Right renal cortex interstitium (tissue), 3 donors: ENCODE data around the gene IPCEF1. TPM values are rescaled to one million over a fixed set of nuclear protein-coding genes. Genes with fewer than 3 reads are reported as not detected.
"Not testable (repeated sequence)": the region's sequence is repeated elsewhere in the genome, so short reads cannot be mapped to it uniquely, and the experiment has no call there.

ENCODE experiments used
- DNase-seq, 3 donors: peaks; one replicate each; pipeline ENCODE4 v3.0.0-alpha.2; 2013; ENCODE audit warnings: low read depth in 3 of 3, low spot score in 2 of 3
- polyA plus RNA-seq, 3 donors: library from polyadenylated mRNA; unstranded; fragments of 120-200 nt; gene quantifications; one replicate each; pipeline ENCODE4 v1.2.1, GENCODE V29; 2013; ENCODE audit not compliant: insufficient read length in 3 of 3

IPCEF1 gene
- polyA plus RNA-seq, 3 donors: 5.6 to 8.3 (median 6.0) TPM

GRCh38 chr6:154230393-154230792 lies 126.2 kb downstream of the IPCEF1 start:
- DNase-seq: no peak

- no peak for DNase-seq
Observed at GRCh38 chr6:154229786-154230185, 126.8 kb downstream of the IPCEF1 start.

GRCh38 chr6:154228521-154228905 lies 128.1 kb downstream of the IPCEF1 start:
- no peak for DNase-seq

DNA sequence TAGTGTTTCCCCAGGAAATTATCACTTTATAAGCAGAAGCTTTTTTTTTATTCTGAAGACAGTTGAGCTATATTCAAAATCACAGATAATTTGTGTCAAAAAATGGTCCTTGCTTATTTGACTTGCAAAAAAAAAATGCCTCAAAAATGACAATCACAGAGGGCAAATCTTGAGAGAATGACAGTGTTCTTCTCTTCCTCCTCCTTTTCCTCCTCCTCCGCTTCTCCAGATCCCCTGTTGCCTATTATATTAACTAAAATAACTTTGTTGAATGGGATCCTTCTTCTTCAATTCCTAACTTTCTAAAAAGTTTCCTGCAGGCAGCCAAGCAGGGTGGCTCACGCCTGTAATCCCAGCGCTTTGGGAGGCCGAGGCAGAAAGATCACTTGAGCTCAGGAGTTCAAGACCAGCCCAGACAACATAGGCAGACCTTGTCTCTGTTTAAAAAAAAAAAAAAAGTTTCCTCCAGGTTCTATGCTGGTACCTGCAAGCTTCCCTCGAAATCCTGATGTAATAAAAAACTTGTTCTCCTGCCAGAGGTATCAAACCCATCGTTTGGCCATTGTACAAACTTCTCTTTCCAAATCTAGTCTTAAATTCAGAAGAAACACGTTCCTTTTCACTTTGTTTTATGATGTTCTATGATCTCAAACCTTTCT lies 128.6 kb downstream of the IPCEF1 start:
- DNase-seq: no peak

DNA sequence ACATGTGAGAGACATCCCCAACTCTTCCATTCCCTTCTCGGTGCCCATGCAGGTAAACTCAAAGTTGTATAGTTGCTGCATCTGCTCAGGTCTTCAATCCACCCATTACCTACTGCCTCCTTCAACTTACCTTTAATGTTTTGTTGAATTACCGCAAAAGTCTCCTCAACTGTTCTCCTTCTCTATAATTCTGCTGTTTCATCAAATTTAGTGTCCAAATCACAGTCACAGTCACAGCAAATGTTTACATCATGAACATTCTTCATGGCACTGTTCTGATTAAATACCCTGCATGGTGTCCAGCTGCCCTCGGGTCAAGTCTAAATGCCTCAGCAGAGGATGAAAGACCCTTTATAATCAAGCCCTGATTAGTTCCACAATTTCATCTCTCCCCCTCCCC lies 130.1 kb downstream of the IPCEF1 start:
- no peak for DNase-seq

DNA sequence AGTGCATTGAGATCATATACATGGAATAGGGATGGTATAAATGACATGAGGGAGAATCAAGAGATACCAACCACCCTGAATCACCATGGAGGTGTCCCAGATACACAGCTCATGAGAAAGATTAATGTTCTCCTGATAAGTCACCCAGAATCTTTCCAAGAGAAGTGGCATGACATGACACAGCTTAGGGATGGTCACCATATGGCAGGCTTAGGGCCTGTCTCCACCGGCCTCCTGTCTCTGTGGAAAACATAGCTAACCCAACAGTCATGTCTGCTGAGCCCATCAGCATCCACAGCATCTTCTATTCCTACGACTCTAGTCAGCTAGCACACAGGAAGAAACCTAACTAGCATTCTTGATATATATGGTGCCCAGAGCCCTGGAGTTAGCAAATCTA lies 133.3 kb downstream of the IPCEF1 start:
- no peak for DNase-seq

- DNase-seq: no peak
Observed at GRCh38 chr6:154222716-154223115, 133.9 kb downstream of the IPCEF1 start.

- DNase-seq: no peak
Observed at GRCh38 chr6:154219250-154219649, 137.4 kb downstream of the IPCEF1 start.

DNA sequence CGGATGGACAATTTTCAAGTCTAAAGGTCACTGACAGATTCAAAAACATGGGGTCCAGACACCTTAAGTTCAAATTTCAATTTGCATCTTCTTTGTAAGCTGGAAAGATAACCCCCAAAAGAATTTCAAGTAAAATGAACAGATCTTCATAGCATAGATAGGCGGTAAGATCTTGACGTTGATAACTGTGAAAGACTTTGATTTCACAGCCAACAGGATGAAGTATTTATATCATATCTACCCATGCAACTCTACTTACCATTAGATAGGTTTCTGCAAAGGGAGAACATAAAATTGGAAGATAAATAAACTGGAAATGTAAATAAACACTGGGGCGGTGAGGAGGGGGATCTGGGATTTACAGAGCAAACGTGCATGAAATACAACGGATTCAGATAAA lies 137.8 kb downstream of the IPCEF1 start:
- DNase-seq: no peak

DNA sequence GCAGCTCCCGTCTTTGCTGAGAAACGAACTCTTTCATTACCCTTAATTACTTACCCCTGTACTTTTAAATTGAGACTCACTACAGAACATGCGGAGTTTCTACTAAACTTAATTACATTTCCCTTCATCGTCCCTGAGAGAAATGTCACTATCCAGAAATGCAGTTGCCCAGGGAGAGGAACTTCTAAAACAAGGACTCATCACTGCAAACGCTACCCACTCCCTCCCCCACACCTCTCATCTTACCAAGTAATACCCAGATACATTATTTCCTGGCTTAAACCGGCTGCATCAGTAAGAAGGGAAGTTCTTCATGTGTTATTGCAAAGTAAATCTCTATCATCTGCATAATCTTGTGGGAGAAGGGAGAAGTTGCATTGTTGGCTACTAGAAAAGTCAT lies 138.3 kb downstream of the IPCEF1 start:
- peak in 1 of 3 donors; percentile 32 for DNase-seq

GRCh38 chr6:154213782-154214181 lies 142.8 kb downstream of the IPCEF1 start:
- no peak for DNase-seq

GRCh38 chr6:154210678-154211077 lies 145.9 kb downstream of the IPCEF1 start:
- DNase-seq: no peak

- DNase-seq: no peak
Observed at GRCh38 chr6:154209555-154209954, 147.0 kb downstream of the IPCEF1 start.

GRCh38 chr6:154206996-154207395 lies 149.6 kb downstream of the IPCEF1 start:
- DNase-seq: no peak

DNA sequence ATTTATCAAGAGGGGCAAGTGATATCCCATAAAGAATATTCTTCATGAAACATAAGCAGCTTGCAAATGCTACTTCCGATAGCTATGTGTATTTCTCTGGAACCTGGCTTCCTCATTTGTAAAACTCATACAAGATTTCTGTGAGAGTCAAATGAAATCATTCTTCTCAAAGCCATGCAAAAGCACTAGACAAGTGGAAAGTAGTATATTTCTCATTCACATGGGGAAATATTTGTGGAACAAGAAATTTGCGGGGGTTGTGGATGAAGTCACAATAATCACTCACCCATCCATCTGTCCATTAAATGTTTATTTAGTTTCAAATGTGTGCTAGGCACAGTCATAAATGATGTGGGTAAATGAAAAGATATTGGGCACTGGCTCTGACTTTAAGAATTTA lies 150.5 kb downstream of the IPCEF1 start:
- no peak for DNase-seq

GRCh38 chr6:154202958-154203357 lies 153.6 kb downstream of the IPCEF1 start:
- no peak for DNase-seq

- no peak for DNase-seq
Observed at GRCh38 chr6:154202339-154202738, 154.3 kb downstream of the IPCEF1 start.

DNA sequence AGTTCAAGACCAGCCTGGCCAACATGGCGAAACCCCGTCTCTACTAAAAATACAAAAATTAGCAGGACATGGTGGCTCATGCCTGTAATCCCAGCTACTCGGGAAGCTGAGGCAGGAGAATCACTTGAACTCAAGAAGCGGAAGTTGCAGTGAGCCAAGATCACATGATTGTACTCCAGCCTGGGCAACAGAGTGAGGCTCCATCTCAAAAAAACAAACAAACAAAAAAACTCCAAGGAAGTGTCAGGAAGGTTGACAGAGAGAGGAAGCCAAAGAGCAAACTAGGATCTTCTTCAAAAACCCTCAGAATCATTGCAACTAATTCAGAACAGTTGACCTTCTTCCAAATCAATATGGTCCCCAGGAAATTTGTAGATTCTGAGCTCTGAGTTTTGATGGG lies 154.9 kb downstream of the IPCEF1 start:
- DNase-seq: not testable (repeated sequence)

- no peak for DNase-seq
Observed at GRCh38 chr6:154197196-154197860, 159.3 kb downstream of the IPCEF1 start.

GRCh38 chr6:154196333-154196885 lies 160.2 kb downstream of the IPCEF1 start:
- DNase-seq: no peak

DNA sequence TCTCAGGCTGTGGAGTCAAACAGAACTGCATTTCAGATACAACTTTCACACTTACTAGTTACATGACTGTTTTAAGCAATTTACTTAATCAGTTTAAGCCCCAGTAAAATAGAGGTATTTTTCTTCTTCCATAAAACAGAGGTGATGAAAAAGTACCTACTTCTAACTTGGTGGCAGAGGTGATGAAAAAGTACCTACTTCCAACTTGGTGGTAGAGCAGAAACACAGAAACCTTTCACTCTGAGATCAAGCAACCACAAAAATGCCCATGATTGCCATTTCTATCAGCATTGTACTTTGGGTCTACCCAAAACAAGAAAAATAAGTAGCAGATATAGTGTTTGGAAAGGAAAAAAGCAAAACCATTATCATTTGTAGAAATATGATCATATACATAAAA lies 168.9 kb downstream of the IPCEF1 start:
- DNase-seq: no peak

DNA sequence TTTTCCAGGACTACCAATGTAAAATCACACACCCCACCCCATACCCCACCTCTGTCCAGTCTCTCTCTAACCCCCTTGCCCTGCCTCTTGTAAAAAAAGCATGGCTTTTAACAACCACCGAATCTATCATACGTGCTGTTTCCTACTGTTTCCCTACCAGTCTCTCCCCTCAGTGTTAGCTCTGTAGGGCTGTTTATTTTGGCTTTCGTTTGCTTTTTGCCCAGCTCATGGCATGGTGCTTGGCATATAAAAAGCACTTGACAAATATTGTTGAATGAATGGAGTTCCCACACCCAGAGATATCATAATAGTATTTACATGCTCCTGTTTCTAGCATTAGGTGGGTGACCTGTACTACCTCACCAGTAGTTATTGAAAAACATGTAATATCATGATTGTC lies 169.4 kb downstream of the IPCEF1 start:
- DNase-seq: no peak
